DMS53 treated with DMSO at 0.1 percent for 48 hours (cell line): ENCODE results near the gene DCLRE1A.
A peak's percentile ranks its signal among the peaks of the same experiment; 100 is the strongest.
"Not testable (repeated sequence)": the region's sequence is repeated elsewhere in the genome, so short reads cannot be mapped to it uniquely, and the experiment has no call there.

Source experiments
- DNase-seq: peaks from one replicate; lab custom pipeline; 2025; ENCODE audit not compliant: unreplicated experiment; lab: John Stamatoyannopoulos, UW

DCLRE1A gene

DNA sequence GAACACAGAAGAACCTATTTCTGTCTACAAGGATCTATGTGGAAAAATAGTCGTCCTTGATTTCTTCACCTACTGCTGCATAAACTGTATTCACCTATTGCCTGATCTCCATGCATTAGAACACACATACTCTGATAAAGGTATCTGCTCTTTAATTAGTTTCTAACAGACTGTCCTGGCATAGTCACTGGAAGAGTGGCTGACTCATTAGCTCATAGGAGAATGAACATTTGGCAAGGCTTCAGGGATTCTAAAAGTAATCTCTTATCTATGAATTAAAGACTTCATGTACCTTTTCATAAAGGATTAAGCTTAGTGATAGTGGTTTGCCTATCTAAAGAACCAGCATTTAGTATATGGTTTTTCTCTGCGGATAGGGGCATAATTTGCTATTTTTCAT is 4.7 kb upstream of the DCLRE1A start:
- DNase-seq, result no peak

DNA sequence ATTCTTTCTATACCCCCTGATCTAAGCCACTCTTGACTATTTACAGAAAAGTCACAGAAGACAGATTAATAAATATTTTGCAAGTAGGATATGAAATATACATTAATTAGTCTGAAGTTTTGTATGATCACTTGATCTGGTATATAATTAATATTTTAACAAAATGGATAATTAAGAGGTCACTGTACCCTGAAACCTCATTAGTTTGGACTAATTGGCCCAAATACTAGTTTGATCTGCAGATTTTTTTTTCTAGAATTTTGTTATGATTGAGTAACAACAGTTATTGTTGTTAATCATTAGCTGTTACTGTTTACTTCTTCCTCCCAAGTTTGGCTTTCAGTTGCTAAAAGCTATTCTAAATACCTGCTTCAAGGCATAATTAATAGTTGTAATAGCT is 3.3 kb upstream of the DCLRE1A start:
- DNase-seq, result no peak

DNA sequence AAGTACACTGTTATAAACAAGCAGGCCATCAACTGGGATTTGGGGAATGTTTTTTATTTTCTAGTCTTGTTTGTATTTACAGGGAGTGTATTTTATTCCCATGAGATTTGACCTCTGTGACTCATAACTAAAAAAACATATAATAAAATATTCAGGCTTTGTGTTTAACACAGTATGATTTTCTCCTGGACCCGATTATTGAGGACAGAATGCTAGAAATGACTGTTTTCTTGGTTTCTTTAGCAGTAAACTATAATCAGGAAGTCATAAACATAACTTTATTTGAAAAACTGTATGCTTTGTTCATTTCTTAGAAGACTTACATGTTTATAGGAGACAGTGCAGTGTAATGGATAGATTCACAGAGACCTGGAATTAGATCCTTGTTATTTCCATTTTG is 2.7 kb upstream of the DCLRE1A start:
- no peak for DNase-seq

DNA sequence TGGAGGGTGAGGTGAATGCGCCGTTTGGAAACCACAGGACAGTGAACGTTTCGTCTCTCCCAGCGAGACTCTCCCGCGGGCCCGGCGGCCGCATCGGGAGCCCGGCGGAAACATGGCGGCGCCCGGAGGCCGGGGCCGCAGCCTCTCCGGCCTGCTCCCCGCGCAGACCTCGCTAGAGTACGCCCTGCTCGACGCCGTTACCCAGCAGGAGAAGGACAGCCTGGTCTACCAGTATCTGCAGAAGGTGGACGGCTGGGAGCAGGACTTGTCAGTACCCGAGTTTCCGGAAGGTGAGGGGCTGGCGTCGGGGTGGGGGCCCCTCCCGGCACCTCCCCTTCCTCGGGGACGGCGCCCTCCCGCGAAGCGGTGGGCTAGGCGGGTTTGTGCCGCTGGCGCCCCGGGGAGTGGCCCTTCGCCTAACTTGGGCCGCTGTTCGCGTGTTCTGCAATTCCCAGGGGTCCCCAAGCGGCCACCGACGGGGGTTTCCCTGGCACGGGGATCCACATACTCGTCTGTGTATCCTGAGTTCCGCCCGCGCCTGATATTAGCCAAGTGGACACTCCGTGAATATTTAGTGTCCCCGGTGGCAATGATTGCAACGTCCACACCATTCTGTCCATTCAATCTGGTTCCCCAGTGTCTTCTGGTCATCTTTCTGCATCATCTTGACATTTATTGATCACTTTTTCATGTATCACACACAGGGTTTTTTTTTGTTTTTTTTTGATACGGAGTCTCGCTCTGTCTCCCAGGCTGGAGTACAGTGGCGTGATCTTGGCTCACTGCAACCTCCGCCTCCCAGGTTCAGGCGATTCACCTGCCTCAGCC is 1.1 kb upstream of the DCLRE1A start:
- DNase-seq, result peak; percentile 10

DNA sequence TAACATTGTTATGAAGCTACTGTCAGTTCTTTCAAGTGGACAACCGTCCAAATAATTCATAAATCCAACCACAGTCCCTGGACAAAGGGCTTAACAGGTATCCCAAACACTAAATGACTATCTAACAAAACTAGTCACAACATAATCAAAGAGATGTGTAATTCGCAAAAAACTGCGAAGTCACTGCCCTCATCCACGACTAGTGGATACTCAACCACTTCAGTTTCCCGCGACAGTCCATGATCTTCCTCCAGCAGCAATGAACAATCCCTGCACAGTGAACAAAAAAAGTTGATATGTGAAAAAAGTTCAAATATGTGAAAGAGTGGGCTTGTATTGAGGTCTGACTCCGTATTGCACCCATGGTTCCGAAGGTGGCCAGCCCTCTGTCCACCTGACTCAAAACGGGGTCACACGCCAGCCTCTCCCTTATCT is 287 bp downstream of the DCLRE1A start:
- DNase-seq, result peak; percentile 52

DNA sequence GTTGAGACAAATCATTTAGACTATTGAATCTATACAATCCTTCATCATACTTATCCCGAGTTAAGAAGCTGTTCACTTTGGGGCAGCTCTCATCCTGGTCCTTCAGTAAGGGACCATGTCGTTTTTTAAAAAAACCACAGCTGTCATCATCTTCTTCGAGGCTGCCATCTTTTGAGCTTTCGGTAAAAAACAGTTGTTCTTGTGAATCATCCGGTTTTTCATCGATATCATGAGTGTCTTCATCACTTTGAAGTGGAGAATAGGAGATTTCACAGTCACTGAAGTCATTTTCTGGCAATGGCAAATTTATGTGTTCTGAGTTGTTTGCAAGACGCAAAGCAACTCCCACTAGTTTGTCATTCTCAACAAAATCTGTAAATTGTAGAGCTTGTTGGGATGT is 3.9 kb downstream of the DCLRE1A start:
- no peak for DNase-seq

DNA sequence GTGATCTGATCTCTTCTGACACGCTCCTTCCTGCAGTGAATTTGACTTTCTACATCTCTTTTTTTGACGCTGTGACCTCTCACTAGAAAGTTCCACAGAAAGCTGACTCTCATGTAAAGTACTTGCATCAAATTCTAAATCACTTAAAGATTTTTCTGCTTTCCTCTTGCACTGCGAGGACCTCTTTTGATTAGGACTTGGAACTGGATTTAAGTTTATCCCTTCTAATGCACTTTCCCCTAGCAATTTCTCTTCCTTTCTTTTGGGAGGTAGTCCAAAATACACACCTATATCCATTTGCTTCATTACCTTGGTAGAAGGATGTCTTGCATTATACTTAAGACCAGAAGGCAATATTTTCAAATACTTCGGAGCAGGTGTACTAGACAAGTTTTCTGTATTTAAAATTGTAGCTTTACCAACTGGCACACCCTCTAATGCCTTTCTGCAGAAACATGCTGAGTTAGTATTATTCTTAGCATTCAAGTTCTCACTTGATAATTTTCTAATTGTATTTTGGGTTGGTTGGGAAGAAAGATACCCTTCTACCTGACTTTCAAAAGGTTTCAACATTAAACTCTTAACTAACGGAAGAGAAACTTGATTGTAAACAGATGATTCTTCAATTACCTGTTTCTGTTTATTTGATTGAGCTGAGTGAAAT is 4.6 kb downstream of the DCLRE1A start:
- DNase-seq, result no peak

DNA sequence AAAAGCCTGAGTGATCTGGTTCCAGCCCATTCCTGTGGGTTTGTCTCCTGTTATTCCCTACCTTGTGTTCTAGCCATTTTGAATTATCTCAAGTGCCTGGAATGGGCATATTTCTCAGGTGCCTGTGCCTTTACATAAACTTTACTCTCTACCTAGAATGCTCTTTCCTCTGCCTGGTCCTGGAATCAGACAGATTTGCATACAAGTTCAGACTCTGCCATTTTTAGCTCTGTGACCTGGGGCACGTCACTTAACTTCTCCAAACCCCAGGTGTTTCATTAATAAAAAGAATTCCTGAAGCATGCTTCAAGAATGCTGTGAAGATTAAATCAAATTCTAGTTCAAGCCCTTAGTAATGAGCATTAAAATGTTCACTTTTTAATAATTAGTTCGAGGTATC is 7.8 kb downstream of the DCLRE1A start:
- DNase-seq, result no peak

DNA sequence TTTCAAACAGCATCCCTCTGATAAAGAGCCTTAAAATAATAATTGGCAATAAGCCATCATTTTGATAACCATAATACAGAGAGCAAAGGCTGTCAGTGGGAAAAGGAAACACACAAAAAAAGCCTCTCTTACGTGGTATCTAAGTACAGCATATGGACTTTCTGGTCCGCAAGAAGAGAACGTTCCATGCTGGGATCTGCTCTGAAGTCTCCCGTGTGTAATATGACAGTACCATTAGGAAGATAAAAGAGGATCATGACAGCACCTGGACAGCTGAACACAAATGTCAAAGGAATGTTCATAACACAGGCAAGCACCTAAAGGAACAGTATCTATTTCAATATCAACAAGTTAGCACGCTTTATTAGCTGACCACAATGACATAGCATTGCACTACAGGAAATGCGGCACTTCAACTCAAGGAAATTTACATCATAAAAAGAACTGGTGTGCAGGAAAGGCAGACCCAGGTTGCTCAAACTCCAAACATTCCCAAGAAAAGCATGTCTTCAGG is 9.9 kb downstream of the DCLRE1A start:
- DNase-seq, result peak; percentile 40

DNA sequence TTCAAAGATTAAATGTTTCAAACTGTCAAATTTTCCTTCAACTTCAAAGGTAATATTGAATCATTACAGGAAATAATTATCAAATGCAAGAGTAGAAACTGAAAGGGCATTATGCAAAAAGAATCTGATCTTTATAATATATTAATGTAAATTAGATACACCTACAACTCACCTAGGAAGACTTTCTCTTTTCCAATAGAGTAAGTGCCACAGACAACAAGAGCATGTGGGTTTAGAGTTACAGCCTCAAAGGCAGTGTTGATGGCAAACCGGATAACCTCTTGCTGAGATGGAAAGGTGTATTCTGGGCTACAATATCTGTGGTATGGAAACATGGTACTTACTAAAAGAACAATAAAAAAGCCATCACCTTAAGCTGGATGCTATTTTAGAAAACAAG is 11.7 kb downstream of the DCLRE1A start:
- DNase-seq, result no peak

DNA sequence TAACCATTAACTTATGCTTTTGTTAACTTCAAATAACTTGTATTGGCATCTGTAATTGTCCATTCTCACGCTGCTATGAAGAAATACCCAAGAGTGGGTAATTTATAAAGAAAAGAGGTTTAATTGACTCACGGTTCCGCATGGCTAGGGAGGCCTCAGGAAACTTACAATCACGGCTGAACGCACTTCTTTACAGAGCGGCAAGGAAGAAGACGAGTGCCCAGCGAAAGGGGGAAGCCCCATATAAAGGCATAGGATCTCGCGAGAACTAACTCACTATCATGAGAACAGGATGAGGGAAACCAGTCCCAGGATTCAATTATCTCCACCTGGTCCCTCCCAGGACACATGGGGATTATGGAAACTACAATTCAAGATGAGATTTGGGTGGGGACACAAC is 25.3 kb downstream of the DCLRE1A start:
- not testable (repeated sequence) for DNase-seq

DNA sequence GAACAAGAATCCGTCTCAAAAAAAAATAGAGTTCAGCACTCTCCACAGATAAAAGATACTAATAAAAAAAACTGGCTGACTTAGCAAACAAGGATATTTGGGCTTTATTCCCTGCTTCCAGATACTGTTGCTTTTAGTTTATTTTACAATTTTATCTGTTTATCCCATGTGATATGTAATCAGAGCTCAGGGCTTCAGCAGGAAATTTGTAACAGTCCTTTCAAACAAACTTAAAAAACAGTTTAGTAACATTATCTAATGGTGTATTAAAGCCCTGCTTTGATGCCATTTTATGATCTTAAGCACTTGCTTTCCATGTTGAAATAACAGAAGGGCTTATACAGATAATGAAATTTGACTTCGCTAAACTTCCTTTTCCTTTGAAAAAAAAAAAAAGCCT is 28.1 kb downstream of the DCLRE1A start:
- no peak for DNase-seq

DNA sequence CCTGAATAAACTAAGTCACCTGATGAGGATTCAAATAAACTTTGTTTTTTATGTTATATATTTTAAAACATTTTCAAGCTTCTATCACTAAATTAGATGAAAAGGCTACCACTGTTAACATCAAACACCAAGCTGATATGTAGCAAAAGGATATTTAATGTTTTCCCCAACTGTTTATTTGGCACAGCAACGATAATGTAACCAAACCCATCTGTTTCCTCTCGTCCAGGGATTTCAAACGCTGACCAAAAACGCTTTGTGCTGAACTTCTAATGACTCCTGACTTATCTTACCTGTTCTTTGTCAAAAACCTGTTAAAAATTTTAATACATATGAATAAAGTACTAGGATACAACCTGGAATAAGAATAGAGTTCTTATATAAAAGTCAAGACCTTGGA is 30.5 kb downstream of the DCLRE1A start:
- no peak for DNase-seq

DNA sequence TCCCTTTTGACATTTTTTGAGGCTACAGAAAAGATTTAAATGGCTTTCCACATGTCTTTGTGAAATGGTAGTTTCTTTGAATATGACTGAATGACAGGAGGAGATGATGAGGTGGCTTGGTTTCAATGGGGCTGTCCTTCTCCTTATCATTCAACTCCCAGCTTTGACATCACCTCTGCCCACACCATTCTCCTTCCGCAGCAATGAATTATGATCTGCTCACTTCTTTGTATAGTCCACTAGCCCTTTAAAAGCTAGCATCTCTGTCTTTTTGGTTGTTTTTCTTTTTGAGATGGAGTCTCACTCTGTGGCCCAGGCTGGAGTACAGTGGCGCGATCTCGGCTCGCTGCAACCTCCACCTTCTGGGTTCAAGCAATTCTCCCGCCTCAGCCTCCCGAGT is 31.7 kb downstream of the DCLRE1A start:
- no peak for DNase-seq

DNA sequence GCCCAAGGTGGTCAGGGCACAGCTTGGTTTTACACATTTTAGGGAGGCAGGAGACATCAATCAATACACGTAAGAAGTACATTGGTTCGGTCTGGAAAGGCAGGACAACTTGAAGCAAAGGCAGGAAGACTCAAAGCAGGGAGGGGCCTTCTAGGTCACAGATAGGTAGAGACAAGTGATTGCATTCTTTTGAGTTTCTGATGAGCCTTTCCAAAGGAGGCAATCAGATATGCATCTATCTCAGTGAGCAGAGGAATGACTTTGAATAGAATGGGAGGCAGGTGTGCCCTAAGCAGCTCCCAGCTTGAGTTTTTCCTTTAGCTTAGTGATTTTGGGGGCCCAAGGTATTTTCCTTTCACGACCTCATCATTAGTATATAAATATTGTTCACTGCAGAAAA is 32.6 kb downstream of the DCLRE1A start:
- not testable (repeated sequence) for DNase-seq

DNA sequence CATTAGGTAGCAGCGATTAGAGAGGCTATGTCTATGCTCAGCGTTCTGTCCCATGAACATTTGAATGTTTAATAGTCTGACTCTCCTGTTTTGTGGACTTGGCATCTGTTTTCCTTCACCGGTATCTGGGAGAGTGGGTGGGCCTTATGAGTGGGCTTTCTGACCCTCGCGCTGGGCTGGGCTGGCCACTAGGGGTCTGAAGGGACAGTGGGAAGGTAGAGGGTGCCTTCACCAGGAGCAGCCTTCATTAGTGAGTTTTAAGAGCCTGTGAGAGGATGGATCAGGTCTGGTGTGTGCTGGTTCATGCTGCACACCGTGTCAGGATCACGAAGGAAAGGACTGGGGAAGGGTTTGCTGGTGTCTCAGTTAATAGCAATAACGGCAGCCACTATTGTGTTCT is 33.4 kb downstream of the DCLRE1A start:
- no peak for DNase-seq

DNA sequence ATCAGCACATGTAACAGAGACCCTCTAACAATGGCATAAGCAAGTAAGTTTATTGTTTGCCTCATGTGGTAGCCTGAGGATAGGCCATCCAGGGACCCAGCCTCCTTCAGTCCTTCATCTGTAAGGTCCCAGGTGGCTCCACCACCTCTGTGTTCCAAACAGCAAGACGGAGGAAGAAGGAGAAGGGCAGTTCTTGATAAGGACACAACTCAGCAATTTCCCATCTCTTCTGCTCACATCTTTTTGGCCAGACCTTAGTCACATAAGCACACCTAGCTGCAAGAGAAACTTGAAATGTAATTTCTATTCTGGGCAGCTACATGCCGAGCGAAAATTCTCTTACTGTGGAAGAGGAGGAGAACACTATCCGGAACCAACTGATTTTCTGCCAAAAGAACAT is 33.9 kb downstream of the DCLRE1A start:
- no peak for DNase-seq

DNA sequence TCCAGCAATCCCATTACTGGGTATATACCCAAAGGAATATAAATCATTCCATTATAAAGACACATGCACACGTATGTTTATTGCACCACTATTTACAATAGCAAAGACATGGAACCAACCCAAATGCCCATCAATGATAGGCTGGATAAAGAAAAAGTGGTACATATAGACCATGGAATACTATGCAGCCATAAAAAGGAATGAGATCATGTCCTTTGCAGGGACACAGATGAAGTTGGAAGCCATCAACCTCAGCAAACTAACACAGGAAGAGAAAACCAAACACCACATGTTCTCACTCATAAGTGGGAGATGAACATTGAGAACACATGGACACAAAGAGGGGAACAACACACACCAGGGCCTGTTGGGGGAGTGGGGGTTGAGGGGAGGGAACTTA is 39.2 kb downstream of the DCLRE1A start:
- not testable (repeated sequence) for DNase-seq

DNA sequence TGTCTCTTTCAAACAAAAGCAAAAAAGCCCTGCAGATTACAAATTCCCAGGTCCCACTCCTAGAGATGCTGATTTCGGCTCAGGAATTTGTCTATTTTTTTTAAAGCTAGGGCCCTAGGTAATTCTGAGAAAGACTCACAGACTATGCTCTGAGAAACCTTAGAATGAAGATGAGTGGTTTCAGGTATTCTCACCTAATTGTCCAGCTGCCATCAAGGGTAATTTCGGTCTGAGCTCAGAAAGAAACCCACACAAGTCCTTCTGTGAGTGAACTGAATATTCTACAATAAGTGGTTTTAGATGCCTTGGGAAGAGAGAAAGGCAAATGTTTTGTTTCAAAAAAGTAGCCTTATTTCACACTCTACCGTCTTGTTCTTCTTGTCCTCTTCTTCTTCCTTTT is 45.7 kb downstream of the DCLRE1A start:
- DNase-seq, result no peak

DNA sequence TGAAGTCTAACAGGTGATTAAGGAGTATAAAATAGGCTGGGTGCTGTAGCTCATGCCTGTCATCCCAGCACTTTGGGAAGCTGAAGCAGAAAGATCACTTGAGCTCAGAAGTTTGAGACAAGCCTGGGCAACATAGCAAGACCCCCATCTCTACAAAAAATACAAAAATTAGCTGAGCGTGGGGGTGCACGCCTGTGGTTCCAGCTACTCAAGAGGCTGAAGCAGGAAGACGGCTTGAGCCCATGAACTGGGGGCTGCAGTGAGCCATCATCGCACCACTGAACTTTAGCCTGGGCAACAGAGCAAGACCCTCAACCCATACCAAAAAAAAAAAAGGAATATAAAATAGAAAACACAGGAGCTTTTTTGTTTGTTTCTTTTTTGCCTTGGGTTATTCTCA is 47.4 kb downstream of the DCLRE1A start:
- no peak for DNase-seq

DNA sequence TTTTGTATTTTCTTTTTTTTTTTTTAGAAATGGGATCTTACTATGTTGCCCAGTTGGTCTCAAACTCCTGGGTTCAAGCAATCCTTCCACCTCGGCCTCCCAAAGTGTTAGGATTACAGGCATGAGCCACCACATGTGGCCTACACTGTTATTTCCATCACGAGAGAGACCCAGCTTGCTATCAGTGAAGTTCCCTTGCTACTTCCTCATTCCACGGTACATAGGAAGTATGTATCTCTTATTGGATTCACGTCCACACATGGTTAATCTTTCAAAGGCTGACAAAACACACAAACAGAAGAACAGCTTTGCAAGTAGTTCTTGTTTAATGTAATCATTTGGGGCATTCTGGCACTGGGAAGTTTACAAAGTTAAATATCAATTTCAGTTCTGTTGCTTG is 50.9 kb downstream of the DCLRE1A start:
- no peak for DNase-seq

DNA sequence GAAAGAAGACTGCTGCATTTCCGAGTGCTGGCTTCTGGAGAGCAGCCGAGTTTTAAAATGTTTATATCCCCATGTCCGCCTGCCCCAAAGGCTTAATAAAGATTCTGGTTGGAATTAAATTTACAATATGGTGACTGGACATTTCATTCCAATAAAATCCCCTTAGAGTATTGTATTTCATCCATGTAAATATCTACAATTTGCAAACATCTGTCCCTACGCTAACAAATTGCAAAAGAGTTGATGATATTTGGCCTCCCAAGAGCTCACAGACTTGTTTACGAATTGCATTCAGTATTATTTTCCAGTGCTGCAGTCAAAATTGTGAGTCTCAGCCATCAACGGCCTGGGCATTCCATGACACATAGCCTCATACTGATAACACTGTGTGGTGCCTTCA is 52.3 kb downstream of the DCLRE1A start:
- DNase-seq, result no peak
